ENCODE data around the gene FRAS1.

Gene FRAS1

DNA sequence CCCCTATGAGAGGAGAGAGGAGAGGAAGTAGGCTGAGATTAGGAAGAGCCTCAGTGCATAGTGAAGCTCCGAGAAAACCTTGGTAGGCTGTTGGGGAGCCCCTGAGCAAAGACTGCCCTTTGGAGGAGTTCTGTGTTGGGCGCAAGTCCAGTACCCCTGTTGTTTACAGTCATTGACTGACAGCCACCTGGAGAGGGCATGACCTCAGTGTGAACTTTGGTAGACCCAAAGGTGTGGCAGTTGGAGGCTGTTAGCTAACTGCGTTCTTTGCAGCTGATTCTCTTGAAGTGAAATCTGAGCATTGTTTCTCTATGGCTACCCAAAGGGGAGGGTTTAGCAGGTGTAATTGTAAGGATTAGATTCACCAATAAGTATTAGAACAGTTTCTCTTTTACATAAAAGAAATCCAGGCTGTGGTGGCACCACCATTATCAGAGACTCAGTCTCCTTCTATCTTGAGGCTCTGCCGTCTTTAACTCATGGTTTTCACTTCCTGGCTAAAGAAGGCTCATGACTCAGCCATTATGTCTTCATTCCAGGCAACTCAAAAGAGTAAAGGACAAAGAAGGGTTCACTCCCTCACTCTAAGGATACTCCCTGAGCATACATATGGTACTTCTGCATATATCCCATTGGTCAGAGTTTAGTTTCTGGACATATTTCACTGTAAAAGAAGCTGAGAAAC is 527.9 kb downstream of the FRAS1 start:
- no peak for ATAC-seq (ENCODE audit: low read depth)
- Mint-ChIP-seq H3K27me3 (no peaks in the 10 kb centered on the region), H3K4me3 (no peak overlapping the region)

DNA sequence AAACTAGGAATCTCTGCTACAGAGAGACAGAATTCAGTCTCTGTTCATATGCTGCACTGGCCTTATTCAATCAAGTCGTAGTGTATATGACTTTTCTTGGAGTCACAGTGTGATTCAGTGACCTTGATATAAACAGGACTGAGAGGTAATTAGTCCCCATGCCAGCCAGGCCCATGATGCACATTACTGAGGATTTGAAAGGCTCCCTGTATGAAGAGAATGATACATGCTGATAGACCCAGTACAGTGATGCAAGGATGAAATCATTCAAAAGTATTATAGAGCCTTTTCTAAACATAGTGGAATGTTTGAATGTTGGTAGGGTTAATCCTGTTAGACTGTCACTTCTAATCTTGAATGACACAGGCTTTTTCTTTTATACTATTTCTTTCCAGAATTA is 528.5 kb downstream of the FRAS1 start:
- DNase-seq (ENCODE audit: low spot score in 2 of 2) (no peak), ATAC-seq (ENCODE audit: low read depth) (no peak)
- Mint-ChIP-seq H3K9me3 (peaks cover 3% of the 10 kb centered on the region), H3K4me1 (peaks cover 8% of the 10 kb centered on the region), H3K36me3 (peaks cover 3% of the 10 kb centered on the region), H3K4me3 (no peak overlapping the region), H3K27ac (no peak overlapping the region), H3K27me3 (no peaks in the 10 kb centered on the region)

More for the DNA sequence above, 527.9 kb downstream of the FRAS1 start:
- DNase-seq (ENCODE audit: low spot score in 2 of 2), result no peak
- Mint-ChIP-seq H3K36me3 (peaks cover 3% of the 10 kb centered on the region), H3K4me1 (peaks cover 8% of the 10 kb centered on the region), H3K27ac (no peak overlapping the region), H3K9me3 (peaks cover 3% of the 10 kb centered on the region)

DNA sequence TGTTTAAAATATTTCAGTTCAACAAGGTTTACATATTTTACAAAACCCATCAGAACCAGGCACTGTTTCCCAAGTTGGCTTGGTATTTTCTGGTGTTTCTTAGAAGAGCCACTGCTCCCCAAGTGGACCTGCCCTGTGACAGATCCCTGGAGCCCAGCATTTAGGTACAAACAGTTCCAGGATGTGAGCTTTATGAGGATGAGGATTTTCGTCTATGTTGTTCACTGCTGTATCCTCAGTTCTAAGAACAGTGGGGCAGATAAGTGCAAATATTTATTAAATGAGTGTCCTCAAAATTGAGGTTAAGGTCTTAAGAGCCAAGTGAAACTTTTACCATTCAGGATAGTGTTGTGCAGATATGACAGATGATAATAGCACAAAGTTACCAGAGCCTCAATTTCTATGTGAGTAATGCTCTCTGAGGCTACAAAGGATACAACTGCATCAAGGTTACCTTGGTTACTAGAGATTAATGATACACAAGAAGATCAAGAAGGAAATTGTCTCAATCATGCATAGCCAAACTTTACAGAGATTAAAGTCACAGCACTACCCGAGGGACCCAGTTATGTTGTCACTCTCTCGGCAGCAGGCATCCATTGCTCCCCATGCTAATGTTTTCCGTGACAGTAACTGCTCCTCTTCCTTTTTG is 531.9 kb downstream of the FRAS1 start:
- Mint-ChIP-seq H3K27ac (no peak overlapping the region), H3K9me3 (peaks cover 3% of the 10 kb centered on the region), H3K4me1 (peaks cover 11% of the 10 kb centered on the region), H3K4me3 (no peak overlapping the region), H3K27me3 (no peaks in the 10 kb centered on the region), H3K36me3 (peaks cover 3% of the 10 kb centered on the region)
- DNase-seq (ENCODE audit: low spot score in 2 of 2) (no peak), ATAC-seq (ENCODE audit: low read depth) (peak; percentile 81)

DNA sequence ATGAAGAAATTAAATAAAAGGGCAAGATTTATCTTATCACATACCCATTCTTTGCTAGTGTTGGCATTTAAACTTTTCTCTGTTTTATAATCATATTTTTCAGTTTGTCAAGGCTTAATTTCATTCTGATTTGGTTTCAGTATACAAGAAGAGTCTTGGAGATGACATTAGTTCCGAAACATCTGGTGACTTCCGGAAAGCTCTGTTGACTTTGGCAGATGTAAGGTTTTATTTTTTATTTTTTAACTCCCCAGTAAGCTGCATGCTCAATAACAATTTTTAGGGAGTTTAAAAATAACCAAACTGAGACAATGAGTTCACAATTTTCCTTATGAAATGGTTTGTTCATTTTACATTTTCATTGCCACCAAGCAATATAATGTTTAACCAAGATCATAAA is 534.3 kb downstream of the FRAS1 start:
- DNase-seq (ENCODE audit: low spot score in 2 of 2), result no peak
- H3K27me3 Mint-ChIP-seq, result no peaks in the 10 kb centered on the region
- peaks cover 11% of the 10 kb centered on the region for H3K4me1 Mint-ChIP-seq
- H3K36me3 Mint-ChIP-seq, result no peaks in the 10 kb centered on the region
- no peak overlapping the region for H3K27ac Mint-ChIP-seq
- no peak overlapping the region for H3K4me3 Mint-ChIP-seq
- H3K9me3 Mint-ChIP-seq, result peaks cover 2% of the 10 kb centered on the region
- no peak for ATAC-seq (ENCODE audit: low read depth)

DNA sequence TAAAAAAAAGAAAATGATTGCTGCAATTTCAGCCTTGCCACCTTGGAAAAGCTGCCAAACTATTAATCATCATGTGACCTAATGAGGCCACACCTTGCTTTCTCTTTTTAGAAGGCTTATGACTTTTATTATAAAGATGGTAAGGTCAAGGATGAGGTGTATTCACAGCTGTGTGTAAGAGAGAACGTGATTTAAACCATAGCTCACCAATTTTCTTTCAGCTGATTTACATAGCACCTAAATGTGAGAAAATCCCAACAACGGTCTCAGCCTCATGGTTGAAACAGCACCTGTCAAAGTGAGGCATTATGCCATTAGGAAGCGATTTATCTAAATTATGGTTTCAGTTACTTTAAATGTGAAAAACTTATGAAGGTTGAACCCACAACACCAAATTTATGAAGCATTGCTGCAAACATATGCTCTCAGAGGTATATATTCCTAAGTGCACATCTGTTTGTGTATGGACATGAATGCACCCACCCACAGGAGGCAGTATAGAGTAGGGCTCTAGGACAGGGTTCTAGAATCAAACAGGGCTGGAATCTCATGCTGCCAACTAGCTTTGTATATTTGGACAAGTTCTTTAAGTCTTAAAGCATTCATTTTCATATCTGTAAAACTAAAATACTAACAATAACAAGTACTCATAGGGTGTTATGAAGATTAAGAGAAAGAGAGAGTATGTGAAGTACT is 535.1 kb downstream of the FRAS1 start:
- Mint-ChIP-seq H3K27me3 (no peaks in the 10 kb centered on the region), H3K27ac (no peak overlapping the region), H3K4me3 (no peak overlapping the region), H3K4me1 (peaks cover 11% of the 10 kb centered on the region), H3K36me3 (no peaks in the 10 kb centered on the region), H3K9me3 (peaks cover 2% of the 10 kb centered on the region)
- no peak for ATAC-seq (ENCODE audit: low read depth)
- peak in 1 of 2 donors; percentile 7 for DNase-seq (ENCODE audit: low spot score in 2 of 2)

Measured in memory B cell (primary cell).